GM21528 (cell line): ENCODE data around the gene CLCN1.

ENCODE experiments used
- ATAC-seq: cut with Tn5 transposase; IDR thresholded peaks from one replicate; pipeline ENCODE4 v1.9.1; 2021; ENCODE audit warnings: mild to moderate bottlenecking, moderate library complexity; ENCODE audit not compliant: unreplicated experiment, low FRiP score

The CLCN1 gene

DNA sequence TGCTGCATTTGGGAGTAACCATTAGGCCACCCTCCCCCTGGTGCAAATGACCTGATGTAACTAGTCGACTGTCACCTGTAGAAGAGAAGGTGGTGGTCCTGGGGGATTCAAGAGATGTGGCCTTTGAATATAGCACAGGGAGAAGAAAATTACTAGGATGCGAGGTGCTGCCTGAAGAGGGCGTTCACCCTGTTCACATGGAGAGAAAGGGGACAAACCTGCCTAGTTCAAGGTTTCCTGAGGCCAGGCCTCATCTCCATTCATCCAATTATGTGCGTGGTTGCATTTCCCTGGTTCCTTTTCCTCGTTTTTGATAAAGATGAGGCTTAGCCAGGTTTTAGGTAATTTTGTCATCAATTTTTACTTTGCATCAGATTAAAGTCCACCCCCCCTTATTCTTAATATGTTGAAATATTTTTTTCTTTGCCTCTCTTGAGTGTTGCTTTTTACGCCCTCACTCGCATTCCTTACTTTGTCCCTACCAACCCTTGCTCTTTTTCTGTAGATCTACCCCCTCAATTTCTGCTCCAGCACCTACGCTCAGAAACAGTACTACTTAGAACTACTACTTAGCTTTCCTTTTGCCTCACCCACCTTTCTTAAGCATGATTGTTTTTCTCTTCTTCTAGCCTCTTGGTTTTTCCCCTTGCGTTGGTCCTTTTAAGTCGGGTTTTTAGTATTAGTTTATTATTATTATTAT, 13.7 kb downstream of the CLCN1 start:
- no peak for ATAC-seq

DNA sequence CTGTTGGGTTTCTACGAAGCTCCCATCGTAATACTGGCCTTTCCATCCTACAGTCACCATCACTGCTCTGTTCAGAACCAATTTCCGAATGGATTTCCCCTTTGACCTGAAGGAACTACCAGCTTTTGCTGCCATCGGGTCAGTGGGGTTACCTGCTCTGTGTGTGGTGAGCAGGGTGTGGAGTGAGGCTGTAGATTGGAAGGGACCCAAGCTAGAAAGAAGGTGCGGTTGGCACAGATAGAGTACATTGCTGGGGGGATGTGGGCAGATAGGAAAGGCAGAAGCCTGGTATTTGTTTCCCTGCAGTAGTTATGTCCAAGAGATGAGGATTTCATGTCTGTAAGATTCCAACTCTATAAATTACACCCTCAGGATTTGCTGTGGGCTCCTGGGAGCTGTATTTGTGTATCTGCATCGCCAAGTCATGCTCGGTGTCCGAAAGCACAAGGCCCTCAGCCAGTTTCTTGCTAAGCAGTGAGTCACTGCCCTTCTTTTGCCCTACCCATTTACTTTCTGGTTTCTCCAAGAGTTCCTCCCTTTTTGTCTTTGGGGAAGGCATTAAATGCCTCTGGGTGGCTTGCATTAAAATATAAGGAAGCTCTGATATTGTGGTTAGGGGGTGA, 15.4 kb downstream of the CLCN1 start:
- ATAC-seq = no peak

DNA sequence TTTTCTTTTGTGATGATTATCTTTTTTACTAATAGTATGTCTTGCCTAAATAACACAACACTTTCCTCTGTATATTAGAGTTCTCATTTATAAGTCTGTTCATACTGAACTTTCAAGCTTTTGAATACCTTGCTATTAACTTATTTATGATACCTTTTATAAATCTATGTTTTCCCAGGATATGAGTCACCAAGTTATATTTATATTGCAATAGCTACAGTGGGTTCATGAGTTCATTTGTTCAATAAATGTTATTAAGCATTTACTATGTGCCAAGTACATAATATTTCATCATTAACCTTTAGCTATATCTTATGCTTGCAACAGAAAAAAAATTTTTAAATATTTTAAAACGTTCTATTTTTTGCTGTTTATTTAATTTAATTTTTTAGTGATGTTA, 18.3 kb downstream of the CLCN1 start:
- ATAC-seq = no peak

DNA sequence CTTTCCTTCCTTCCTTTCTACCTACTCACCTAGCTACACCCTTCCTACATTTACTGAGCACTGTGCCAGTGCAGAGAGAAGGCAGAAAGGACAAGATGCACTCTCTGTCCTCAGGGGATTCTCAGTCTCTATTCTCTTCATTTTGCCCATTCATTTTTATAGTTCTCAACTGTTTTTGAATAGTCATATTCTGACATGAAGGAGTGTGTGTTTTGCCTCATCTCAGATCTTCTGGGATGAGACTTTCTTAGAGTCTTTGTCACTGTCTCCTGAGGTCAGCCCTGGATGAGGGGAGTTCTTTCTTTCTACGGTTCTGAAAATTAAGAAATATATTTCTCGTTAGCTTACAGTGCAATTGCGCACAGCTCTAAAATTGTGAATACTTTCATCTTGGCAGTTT, 21.3 kb downstream of the CLCN1 start:
- ATAC-seq = no peak

DNA sequence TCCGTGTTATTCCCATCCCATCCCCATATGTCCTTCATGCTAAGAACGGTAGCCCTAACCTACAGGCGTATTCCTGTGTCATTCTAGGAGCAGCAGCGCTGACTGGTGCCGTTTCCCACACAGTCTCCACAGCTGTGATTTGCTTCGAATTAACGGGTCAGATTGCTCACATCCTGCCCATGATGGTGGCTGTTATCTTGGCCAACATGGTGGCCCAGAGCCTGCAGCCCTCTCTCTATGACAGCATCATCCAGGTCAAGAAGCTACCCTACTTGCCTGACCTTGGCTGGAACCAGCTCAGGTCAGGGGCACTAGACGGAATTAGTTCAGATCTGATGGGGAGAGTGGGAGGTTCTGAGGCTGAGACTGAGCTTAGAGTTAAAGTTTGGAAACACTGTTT, 25.9 kb downstream of the CLCN1 start:
- ATAC-seq = no peak

DNA sequence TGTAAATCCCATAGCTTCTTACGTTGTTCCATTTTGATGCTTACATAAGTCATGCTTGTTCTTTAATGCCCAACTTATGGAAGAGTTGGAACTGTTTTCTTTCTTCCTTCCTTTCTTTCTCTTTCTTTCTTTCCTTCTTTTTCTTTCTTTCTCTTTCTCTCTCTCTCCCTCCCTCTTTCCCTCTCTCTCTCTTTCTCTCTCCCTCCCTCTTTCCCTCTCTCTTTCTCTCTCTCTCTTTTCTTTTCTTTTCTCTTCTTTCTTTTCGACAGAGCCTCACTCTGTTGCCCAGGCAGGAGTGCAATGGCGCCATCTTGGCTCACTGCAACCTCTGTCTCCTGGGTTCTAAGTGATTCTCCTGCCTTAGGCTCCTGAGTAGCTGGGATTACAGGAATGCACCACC, 27.7 kb downstream of the CLCN1 start:
- no peak for ATAC-seq

DNA sequence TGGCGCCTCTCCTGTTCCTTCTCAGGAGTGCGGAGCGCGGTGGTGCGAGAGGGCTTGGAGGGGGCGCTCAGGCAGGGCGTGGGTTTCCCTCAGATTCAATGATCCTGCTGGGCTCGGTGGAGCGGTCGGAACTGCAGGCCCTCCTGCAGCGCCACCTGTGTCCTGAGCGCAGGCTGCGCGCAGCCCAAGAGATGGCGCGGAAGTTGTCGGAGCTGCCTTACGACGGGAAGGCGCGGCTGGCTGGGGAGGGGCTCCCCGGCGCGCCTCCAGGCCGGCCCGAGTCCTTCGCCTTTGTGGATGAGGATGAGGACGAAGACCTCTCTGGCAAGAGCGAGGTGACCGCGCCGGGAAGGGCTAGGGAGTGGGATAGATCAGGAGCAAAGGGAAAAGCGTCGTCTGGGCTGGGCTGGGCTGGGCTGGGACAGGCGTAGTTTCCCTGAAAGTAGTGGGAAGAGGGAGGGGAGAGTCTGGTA, 29.6 kb downstream of the CLCN1 start:
- ATAC-seq = no peak

DNA sequence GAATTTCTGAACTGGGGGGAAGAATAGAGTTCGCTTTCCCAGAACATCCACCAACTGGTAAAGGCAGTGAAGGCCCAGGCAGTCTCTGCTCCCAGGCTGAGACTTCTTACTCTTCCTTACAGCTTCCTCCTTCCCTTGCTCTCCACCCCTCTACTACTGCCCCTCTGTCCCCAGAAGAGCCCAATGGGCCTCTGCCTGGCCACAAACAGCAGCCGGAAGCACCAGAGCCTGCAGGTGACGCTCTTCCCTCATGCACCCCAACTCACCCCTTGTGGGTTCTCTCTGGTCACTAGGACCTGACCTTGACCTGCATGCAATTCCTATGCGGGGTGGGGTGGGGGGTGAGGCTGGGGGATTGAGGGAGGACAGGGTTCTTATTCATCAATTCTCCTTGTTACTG, 30.1 kb downstream of the CLCN1 start:
- ATAC-seq = no peak

DNA sequence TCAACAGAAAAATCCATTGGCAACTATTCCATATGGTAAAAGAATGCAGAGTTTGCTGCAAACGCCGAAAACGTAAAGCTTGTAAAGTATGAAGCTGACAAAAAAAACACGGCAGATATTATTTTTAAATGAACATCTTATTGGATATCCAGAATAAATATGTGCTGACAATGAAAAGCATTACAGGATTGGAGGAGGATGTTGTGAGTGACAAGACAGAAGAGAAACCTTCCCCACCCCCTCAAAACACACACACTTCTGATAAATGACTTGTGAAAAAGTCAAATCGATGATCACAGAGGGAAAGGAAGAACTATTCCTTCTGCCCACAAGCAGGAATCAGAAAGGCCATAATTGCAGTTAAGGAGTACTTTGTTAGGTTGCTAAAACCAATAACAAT, 32.0 kb downstream of the CLCN1 start:
- ATAC-seq = no peak

DNA sequence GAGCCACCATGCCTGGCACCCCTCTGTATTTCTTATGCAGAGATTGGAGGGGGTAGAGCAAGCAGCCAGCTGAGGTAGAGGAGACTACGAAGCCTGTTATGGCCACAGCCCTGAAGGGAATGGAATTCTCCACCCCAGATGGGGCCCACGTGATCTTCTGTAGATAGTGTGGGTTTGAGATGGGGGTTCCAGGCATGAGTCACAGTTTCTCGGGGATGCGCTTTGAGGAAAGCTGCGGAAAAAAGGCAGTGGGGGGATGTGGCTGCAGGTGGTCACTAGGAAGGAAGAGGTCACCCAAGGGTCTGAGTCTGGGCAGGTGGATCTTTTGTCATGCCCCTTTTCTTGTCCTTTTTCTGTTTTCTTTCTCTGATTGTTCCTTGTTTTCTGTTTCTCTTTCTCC, 35.1 kb downstream of the CLCN1 start:
- no peak for ATAC-seq

DNA sequence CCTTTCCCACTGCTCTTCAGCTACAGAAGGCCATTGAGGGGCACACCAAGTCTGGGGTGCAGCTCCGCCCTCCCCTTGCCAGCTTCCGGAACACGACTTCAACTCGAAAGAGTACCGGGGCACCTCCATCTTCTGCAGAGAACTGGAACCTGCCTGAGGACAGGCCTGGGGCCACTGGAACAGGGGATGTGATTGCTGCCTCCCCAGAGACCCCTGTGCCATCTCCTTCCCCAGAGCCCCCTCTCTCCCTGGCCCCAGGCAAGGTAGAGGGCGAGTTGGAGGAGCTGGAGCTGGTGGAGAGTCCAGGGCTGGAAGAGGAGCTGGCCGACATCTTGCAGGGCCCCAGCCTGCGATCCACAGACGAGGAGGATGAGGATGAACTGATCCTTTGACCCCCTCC, 35.7 kb downstream of the CLCN1 start:
- ATAC-seq = no peak

DNA sequence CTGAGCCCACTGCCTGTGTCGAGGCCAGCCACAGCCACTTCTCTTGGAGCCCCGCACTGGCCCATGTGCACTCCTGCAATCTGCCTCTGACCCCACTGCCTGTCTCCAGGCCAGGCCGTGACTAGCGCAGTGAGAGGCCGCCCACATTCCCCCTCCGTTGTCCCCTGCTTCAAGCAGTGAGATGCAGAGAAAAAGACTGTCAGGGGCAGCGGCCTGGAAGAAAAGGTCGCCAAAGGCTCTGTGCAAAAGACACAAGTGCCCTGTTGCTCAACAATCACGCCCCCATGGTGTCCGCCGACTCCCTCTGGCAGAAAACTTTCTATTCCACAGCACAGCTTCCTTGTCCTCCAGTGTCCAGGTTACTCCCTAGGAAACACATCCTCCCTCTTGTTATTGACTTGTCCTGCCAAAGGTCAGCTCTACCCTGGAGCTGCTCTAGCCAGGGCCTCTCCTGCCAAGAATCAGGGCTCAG, 36.7 kb downstream of the CLCN1 start:
- no peak for ATAC-seq

DNA sequence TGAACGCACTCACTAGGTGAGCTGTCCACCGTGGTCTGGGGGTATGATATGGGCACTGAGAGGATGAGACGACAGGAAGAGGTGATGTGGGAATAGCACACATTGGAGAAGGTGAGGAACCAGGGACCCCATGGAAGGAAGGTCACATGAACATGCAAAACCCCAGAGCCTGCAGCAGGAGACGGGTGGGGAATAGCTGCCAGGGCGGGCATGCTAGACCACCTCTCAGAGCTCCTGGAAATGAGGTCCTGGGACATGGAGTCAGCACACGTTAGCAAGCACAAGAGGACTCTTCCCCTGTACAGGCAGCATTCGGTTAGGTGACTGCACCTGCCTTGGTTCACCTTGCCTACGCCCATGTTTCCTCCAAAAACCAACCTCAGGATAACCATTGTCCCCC, 38.5 kb downstream of the CLCN1 start:
- no peak for ATAC-seq

DNA sequence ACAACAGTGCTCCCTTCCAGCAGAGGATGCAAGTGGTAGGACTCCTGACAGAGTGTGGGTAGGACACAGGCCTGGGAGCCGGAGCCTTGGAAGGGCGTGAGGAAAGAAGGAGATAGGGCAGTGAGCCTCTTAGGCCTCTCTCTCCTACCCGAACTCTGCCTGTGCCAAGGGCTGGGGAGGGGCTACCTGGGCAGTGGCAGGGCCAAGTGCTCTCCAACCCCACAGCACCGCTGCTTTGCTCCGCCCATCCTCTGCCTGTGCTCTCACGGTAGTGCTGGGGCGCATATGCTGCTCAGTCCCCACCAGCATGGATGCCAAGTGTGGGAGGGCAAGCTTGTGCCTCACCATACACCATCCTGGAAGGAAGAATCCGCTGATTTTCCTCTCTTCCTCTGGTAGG, 39.1 kb downstream of the CLCN1 start:
- ATAC-seq = no peak

DNA sequence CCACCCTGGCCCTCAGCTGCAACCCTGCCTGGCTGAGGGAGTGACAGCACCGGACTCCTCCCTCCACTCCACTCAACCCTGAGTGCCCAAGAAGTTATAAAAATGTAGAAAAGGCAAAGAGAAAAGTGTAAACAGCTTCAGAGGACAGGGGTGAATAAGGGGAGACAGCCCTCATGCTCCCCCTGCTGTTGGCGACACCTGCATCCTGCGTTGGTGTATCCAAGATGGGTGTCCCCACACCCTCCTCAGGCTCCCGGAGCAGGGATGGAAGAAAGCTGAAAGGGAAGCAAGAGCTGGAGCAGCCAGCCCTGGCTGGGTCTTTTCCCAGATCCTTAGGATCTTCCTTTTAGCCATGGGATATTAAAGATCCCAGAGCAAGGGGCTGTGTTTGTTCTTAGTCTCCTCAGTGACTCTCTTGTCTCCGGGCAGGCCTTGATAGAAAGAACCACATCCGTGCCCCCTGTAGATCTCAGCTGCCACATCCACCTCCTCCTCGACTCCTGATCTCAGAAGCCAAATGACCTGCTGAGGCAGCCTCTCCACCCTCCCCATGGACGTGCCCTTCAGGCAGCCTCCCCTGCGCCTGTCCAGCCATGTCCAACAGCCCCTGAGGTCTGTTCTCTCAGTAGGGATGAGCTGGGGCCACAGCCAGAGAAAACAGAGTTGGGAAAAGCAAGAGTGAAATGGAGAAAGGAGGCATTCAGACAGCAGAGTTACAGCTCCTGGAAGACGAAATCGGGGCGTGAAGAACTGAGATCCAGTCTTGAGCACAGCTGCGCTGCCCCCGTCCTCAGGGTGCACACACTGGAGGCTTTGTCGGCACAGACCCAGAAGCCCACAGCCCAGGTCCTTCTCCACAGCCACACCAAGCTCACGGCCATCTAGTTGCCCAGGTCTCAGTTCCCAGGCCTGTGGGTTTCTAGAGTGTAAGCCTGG, 39.8 kb downstream of the CLCN1 start:
- ATAC-seq = no peak

DNA sequence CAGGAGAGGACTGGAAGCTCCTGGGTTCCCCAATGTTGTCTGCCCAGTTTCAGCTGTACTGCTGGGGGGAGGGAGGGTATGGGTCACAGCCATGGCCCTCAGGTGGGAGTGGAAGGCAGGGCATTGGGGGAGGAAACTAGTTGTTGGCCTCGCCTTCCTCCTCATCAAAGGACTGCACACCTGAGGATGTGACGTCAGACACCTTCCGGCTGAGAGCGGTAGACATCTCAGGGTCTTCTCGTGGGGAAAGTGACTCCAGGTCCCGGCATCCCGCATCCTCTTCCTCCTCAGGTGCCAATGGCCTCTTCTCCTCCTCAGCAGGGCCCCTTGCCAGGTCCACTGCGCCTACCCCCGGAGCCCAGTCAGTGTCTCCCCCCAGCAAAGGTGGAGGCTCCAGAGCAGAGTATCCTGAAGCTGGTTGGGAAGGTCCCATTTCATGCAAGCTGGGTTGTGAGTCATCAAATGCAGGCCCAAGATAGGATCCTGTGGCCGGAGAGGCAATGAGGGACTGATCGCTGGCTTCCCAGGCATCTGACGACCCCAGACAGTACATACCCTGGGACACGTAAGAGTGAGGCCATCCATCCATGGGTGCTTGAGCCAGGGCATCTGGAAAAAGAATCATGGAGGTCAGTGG, 40.6 kb downstream of the CLCN1 start:
- no peak for ATAC-seq

DNA sequence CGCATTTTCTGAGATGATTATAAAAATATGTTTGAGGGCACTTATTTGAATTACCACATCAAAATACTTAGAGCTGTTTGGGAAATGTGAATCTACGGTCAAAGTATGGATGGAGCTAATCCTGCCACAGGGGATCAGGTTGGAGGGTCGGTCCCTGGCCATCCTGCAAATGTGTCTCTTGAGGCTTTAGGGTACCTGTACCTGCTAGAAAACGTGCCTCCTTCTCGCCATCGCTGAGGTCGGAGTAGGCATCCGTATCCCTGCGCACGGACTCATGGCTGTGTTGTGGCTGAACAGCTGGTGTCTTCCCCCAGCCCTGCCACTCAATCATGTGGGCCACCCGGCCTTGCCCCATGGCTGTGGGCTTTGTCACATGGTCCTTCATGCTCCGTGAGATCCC, 42.7 kb downstream of the CLCN1 start:
- ATAC-seq = no peak

DNA sequence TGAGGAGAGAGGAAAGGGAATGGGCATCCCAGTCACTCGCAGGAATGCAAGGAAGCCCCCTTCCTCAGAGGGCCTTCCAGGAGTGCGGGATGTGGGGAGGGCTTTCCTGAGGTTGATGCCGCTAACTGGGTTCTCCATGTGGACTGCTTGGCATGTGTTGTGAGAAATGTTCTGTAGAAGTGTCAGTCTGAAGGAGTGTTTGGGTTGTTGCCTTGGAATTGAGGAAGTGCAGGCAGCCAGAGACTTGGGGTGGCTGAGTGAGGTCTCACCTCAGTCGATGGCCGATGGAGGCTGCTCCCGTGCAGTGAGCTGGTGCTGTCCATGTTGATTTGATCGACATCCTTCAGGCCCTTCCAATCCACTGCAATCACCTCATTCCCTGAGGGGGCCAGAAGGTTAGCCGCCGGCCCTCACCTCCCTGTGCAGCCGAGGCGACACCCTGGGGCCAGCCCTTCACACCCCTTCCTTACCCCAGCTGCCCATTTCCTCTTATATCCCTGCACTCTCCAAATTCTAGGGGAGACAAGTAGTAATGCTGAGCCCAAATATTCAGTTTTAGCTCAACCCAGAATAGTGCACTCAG, 44.0 kb downstream of the CLCN1 start:
- no peak for ATAC-seq

DNA sequence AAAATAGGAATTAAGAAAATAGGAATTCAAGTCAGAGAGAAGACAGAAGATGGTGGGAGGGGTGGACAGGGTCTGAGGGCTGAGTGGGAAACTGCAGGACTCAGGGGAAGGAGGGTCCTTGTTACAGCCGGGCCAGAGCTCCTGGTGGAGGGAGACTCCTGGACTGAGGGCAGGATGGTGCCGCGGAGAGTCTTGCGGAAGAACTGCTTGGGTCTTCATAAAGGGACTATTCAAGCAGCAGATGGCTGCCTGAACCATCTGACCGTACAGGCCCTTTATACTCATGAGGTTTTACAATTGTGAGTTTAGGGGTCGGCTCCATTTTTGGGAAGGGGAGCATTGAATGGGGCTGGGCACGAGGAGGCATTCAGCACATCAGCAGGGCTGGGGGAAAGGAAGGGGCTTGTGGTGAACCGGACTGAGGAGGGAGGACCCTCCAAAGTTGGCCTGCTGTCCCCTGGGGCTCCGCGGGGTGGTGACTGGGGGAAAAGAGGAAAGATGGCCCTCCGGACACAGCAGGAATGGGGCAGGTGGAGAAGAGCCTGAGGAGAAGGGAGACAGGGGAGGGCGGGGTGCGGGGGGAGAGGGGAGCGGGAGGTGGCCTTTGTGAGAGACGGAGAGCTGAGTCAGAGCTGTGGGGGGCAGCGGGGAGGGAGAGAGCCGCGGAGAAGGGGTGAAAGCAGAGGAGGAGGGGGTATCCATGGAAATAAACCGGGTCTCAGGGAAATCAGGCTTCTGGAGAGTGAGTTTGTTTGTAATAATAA, 45.1 kb downstream of the CLCN1 start:
- ATAC-seq = no peak
